Stimulated activated CD4-positive, alpha-beta T cell treated with anti-CD3 and anti-CD28 coated beads, Interleukin-15, amount 100 ng/mL, for 1 hour (primary cell): ENCODE data around the gene HTR1D.
A peak's percentile ranks its signal among the peaks of the same experiment; 100 is the strongest.

Experiments
- DNase-seq, 2 donors: peaks; one replicate each; pipeline ENCODE4 v3.0.0-alpha.2; 2020; ENCODE audit warnings: low read depth in 1 of 2, low spot score in 1 of 2

The HTR1D gene

DNA sequence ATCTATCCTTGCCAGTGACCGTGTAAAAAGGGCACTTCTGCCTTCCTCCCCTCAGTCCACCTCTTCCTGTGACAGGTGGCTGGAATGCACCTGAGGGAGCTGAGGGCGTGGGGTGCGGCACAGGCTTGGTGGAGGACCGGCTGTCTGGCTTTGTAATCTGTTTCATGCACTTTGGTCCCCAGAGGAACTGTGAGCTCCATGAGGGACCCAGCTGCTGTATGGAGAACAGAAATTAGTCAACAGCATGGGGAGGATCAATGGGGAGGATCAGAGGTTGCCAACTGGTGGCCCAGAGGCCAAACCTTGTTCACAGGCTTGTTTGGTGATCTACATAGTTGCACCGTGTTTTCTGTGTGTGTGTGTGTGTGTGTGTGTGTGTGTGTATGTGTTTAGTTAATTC lies 29.7 kb downstream of the HTR1D start:
- DNase-seq, result no peak

DNA sequence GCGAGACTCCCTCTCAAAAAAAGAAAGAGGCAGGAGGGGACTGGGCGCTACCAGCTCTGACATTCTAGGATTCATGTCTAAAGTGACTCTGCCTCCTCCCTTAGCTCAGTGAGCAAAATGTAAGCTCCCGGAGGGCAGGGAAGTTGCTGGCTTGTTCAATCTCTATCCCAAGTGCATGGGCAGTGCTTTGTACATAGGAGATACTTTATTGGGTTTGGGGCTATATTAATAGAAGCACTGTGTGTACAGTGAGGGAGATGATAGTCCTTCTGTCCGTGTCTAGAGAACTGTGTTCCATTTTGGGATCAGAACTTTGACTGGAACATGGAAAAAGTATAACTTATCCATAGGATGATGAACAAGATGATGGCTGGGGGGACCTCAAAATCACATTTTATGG lies 31.9 kb downstream of the HTR1D start:
- DNase-seq, result no peak

DNA sequence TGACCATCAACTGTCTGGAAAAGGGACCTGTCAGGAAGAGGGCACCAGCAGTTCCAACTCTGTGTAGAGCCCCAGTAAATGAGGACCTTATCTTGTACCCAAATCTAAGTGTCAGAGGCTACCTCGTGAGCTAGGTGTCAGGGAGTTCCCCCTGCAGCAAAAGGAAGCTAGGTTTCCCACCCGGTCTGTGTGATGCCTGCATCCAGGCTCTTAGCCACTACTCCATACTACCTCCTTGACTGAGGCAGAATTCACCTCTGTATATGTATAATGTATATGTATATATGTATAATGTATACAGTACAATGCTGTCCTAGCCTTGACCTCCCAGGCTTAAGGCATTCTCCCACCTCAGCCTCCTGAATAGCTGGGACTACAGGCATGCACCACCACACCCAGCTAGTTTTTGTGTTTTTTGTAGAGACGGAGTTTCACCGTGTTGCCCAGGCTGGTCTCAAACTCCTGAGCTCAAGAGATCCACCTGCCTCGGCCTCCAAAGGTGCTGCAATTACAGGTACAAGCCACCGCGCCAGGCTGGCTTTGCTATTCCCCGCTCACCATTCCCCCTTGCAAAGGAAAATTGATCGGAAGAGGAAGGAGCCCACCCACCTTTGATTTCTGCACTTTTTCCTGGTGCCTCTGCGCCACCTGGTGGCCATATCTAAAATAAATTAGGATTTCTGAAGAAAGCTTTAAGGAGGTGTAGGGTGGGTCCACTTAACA lies 32.9 kb downstream of the HTR1D start:
- peak in 1 of 2 donors; percentile 2 for DNase-seq

DNA sequence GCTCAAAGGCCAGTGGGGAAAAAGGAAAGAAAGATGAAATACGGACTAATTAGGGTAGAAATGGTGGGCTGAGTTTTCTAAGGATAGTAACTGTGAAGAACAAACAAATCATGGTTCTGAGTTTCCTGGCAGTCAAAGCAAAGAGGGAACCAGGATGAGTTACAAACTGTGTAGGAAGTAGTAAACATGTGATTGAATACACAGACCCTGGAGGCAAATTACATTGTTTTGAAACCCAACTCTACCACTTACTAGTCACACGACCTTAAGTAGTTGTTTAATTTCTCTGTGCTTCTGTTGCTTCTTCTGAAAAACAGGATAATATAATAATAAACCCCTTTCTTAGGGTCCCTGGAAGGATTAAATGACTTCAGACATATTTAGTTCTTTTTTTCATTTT lies 37.4 kb downstream of the HTR1D start:
- no peak for DNase-seq

DNA sequence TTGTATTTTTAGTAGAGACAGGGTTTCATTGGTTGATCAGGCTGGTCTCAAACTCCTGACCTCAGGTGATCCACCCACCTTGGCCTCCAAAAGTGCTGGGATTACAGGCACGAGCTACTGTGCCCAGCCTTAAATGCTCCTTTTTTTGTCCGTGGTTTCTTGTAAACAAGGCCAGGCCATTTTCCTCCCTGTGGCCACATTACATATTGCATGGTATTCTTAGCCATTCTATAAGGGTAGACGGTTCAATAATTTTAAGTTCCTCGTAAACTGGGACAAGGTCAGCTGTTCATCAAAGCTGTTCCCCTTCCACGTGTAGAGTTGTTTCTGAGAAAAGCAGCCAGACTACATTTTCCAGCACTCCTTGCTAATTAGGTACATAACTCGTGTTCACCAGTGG lies 38.4 kb downstream of the HTR1D start:
- DNase-seq, result no peak

DNA sequence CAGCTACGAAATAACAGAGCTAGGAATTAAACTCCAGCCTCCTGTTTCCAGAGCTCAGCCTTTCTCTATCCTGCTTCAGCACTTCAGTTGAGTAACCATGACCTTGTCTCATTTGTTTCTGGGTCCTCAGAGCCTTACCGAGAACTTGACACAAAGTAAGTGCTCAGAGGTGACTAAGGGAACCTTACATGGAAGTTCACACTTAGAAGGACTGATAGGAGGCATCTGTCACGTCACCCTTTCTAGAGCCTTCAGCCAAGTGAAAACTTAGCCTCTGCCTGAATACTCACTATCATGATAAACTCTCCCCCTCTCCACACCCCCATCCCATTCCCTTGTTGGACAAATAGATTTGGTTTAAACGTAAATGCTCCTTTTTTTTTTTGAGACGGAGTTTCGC lies 38.9 kb downstream of the HTR1D start:
- DNase-seq, result no peak

DNA sequence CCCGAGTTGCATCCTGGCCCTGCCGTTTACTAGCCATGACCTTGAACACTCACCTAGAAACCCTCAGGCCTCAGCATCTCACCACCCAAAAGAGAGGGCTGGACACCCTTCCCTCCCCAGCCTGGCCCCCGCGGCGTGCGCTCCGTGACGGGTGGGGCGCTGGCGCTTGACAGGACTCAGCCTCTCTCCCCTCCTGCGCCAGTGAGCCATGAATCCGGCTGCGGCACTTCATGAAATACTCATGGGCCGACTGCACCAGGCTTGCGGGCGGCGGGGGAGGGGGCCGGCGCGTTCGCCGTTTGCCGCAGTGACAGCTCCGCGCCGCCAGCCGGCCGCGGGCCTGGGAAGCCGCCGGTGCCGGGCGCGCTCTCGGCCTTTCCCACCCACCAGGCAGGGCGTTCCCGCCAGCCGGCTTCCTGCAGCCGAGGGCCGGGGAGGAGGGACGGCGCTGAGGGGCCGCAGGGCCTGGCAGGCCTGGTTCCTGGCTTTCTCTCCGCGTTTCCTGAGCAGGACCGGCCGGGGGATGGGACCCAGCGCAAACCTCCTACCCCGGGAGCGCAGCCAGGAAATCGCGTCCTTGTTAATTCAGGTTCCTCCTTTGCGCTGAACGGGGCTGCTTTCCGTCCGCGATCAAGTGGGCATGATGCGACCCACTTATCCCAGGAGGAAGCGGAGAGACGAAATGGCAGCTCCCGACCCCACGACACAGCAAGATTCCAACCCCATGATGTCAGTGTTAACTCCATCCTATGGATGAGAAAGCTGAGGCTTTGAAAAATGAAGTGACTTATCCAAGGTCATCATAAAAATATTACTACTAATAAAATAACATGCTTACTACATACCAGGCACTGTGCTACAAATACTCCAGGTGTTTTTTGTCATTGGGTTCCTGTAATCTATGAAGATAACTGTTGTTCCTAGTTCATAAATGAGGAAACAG lies 39.6 kb downstream of the HTR1D start:
- DNase-seq, result peak; percentile 15 to 35

DNA sequence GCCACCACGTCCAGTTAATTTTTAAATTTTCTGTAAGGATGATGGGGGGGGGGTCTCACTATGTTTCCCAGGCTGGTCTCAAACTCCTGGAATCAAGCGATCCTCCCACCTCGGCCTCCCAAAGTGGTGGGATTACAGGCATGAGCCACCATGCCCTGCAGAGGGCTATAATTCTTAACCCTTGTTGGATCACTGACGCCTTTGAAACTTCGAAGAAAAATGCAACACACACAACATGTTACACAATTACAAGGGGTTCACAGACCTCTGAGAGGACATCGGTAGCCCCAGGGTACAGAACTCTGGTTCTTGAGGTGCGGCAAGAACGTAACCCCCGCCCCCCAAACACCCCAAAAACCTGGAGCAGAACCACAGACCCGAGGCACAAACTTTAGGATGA lies 40.3 kb downstream of the HTR1D start:
- DNase-seq, result no peak

DNA sequence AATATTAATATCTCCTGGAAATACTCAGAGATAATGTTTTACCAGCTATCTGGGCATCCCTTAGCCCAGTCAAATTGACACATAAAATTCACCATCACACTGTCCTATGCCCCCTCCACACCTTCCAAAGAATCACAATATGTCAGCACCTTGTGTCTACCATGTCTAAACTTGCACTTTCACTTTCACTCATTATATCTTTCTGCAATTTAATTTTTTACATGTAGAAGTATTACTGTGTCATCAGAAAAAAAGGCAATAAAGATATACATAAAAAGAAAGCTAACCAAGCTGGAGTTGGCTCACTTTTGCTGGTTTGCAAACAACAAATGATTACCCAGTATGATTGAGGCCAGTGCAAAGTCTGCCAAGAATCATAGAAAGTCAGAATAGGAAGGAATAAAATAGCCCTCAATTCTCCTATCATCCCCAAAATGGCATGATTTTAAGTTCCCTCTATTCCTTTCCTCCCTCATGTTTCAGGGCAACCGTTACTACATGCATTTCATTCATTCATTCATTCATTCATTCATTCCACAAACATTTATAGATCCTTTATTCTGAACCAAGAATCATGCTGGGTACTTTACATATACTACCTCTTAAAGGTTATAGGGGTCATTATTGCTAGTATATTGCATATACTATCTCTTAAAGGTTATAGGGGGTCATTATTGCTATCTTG lies 42.7 kb downstream of the HTR1D start:
- DNase-seq, result no peak

DNA sequence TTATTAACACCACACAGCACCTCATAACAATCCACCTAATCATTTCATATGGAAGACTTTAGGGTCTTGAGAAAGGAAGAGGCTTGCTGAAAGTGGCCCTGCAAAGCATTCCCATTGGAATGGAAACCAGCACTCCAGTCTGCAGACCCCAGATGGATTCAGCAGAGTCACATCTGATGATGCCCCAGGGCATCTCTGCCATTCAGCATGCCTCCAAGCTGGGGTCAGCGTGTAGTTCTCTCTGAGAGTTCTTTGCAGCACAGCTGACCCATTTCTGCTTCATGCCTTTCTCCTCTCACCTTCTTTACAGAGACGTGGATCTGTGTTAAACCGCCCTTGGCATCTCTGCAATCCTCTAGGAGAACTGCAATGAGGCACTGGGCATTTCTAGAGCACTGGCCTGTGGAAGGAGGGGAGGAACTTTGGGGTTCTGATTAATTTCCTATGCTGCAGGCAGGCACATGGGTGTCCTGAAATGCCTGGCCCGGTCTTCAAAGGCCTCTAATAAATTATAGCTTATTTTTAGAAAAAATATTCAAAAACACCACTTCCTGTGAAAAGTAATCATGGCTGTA lies 46.0 kb downstream of the HTR1D start:
- no peak for DNase-seq

DNA sequence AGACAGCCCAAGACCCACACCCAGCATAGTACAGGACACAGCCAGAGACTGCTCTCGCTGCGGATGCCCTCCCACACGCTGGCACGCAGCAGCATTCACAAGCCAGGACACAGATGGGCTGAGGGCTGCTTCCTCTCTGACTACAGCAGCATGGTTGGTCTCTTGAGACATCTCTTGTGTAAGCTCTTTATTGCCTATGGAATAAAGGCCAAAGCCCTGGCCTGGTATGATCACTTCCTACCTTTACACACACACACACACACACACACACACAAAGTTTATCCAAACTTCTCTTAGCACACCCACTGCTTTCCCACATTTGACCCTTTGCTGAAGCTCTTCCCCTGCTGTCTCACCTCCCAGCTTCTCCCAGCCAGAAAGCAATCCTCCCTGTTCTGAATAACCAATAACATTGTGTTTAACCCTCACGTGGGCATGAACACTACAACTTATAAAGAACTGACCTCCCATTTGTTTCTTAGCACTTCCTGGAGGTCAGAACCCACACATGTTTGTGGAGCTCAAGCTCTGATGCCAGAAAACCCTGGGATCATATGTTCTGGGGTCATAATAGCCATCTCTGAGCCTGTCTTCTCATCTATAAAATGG lies 47.5 kb downstream of the HTR1D start:
- DNase-seq, result no peak

DNA sequence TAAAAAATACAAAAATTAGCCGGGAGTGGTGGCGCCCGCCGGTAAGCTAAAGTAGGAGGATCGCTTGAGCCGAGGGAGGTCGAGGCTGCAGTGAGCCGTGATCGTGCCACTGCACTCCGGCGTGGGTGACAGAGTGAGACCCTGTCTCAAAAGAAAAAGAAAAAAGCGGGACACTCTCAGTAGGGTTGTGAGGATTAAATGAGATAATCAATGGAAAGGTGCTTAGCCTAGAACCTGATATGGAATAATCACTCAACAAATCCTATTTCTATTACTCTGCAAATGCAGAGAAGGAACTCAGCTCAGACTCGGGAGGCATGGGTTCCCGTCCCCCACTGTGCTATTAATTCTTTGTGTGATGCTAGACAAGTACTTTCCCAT lies 48.1 kb downstream of the HTR1D start:
- no peak for DNase-seq

DNA sequence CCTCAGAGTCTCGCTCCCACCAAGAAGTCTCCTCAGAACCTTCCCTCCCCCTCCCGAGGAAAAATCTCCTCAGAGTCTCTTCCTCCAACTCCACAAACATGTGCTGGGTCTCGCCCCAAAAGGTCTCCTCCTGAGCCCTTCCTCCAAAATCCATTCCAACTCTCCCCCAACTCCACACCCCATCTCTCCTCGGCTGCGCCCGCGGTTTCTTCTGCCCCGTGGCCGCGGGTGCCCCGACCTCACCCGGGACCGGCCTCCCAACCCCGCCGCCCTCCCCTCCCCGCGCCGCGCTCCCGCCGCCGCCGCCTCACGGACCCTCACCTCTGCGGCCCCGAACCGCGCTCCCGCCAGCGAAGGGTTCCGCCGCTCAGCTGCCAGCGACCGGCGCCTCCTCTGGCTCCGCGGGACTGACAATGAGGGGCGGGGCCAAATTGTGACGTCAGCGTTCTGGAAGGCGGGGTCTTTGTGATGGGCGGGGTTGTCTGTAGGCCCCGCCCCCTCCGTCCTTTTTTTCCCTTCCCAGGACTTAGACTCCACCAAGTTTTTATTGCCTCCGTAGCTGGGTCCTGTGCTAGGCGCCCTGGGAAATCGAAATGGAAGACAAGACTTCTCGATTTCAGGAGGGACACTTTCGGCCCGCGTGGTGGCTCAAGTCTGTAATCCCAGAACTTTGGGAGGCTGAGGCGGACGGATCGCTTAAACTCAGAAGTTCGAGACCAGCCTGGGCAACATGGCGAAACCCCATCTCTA lies 48.7 kb downstream of the HTR1D start, which contains the start of gene LUZP1:
Gene LUZP1 (minus strand): TSS at position 412 of the 750 bp plus-strand sequence.
- DNase-seq, result peak; percentile 76 to 80

DNA sequence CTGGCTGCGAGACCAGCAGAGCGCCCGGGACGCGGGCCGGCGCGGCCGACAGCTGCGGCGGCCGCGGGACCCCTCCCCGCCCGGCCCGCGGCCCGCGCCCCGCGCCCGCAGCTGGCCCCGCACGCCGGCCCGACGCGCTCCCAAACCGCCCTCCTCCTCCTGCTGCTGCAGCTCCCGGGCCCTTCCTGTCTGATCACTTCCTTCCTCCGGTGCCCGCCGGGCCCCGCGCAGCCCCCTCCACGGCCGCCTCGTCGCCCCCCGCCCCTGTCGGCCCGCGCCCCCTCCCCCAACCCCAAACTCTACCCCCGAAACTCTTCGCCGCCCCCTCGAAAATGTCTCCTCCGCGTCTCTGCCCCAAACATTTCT lies 49.2 kb downstream of the HTR1D start:
- DNase-seq, result peak in 1 of 2 donors; percentile 7

DNA sequence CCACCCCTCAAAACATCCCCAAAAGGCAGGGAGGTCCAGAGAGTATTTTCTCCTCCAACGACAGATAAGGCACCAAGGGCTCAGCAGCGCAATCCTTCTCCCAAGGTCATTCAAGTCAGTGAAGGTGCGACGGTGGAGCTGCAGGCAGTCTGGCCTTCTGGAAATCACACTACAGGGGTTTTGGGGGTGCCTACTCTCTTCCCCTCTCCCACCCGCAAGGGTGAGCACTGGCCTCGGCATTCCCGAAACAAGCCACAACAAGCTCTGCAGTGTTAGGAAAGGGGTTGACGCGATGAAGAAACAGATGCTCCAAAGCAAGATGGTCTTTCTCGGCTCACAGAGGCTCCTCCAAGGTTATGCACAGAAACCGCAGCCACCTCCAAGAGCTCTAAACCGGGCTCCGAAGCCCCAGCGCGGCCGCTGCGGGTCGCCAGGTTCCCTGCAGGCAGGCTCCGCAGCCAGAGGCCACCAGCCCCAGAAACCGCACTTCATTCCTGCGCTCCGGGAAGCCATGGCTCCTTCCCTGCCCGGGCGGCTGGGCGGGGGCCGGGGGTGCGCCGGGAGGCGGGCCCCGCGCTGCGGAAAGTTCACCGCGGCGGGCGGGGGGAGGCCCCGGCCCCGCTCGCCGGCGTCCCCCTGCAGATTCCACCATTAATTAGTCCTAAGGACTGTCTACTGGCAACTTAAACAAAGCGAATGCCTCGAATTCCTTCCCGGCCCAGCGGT lies 49.8 kb downstream of the HTR1D start:
- DNase-seq, result peak in 1 of 2 donors; percentile 20

DNA sequence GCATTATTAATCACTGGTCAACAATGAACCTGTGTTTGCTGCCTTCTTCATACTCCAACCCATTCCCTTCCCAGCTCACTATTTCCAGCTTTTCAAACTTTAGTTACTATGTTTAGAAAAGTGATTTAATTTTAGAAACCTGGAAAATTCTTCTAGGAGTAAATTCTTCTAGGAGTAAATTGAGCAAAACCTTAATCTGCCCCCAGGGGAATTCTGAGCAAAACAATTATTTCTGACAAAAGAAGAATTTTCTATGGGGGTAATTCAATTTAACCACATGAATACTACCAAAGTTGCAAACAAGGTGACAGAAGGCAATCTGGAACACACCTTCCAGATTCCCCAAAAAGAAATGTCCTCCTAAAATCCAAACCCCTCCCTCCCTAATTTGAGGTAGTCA lies 50.4 kb downstream of the HTR1D start:
- no peak for DNase-seq

DNA sequence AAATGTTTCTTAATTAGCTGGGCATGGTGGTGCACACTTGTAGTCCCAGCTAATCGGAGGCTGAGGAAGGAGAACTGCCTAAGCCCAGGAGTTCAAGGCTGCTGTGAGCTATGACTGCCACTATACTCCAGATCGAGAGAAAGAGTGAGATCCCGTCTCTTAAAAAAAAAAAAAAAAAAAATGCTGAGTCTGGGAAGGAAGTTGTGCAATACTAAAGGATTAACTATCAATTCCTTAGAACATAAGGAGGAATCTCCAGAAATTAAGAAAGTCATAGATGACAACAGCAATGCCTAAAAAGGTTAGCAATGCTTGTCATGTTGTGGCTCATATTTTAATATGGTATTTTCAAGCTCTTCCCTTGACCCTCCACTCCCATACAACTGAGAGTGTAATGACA lies 53.9 kb downstream of the HTR1D start:
- DNase-seq, result no peak

DNA sequence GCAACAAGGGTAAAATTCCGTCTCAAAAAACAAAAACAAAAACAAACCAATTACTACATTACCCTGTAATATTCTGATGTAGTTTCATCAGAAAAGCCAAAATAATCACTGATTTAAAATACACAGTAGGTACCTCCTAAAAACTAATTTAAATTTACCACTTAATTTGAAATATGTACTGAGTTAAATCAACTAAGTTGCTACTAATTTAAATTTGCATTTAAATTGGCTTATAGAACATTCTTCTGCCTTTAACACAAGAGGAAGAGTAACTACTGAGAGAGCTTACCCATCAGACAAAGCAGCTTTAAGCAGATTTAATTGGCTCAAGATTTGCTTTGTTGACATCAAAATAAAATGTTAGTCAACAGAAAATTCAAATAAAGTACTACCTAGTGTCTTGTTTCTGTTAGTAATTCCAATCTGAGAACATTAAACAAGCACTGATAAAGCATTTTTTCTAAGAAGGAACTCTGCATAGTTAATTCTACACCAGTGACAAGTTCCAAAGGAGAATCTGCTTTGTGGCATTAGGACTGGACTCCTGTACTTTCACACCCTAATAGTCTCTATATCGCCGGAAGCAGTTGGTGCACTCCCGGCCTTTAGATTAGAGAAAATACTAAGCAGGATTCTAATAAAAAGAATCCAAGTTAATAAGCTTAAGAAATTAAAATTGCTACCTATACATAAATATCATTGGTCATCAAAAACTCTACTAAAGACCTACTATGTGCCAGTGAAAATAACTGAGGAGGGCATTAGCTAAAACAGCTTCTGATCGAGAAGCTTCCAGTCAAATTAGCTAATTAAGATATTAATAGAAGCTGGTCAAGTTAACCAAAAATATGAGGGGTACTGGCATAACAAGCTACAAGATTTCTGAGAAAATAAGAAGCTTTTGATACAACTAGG lies 57.1 kb downstream of the HTR1D start:
- DNase-seq, result no peak

DNA sequence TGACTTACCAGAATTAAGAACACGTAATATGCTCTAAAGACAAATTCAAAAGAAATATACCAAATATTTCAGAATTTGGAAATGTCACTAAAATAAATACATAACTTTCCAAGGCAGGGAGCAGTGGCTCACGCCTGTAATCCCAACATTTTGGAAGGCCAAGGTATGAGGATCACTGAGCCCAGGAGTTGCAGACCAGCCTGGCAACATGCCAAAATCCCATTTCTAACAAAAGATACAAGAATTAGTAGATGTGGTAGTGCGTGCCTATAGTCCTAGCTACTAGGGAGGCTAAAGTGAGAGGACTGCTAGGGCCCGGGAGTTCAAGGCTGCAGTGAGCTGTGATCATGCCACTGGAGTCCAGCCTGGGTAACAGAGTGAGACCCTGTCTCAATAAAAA lies 60.4 kb downstream of the HTR1D start:
- no peak for DNase-seq
